Measurements from ENCODE around the gene PTPRD.

The PTPRD gene

DNA sequence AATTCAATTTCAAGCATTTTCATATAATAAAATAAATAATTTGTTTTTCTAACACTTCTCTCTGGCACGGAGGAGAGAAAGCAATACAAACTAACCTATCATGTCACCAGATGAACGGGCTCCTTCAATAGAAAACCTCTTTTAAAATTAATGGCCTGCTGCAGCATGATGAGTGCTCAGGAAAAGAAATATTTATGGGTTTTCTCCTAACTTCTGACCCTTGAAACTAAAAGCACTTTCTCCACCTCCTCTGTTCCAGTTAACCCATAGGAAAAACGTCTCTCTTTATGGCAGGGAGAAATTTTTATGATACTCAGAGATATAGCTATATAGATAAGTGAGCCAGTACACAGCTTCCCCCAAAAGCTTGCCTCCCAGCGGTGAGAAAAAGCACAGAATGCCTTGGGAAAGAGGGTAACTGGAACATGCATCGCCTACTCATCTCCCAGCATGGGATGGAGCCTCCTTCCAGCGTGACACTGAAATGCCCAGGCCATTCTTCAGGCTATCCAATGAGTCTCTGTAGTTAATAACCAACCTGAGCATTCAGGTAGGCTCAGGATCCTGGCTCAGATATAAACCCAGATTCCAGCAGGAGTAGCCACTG lies 1850.2 kb downstream of the PTPRD start:
- no peak for TF ChIP-seq EZH2phosphoT487 (IDR thresholded peaks at IDR 0.05; ENCODE audit: borderline replicate concordance)
- TF ChIP-seq, protein P1, sequence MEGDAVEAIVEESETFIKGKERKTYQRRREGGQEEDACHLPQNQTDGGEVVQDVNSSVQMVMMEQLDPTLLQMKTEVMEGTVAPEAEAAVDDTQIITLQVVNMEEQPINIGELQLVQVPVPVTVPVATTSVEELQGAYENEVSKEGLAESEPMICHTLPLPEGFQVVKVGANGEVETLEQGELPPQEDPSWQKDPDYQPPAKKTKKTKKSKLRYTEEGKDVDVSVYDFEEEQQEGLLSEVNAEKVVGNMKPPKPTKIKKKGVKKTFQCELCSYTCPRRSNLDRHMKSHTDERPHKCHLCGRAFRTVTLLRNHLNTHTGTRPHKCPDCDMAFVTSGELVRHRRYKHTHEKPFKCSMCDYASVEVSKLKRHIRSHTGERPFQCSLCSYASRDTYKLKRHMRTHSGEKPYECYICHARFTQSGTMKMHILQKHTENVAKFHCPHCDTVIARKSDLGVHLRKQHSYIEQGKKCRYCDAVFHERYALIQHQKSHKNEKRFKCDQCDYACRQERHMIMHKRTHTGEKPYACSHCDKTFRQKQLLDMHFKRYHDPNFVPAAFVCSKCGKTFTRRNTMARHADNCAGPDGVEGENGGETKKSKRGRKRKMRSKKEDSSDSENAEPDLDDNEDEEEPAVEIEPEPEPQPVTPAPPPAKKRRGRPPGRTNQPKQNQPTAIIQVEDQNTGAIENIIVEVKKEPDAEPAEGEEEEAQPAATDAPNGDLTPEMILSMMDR (conservative IDR thresholded peaks at IDR 0.05; ENCODE audit: low read length), result no peak
- Histone ChIP-seq H3F3A (ENCODE audit: low read depth) (peaks cover 3% of the 10 kb centered on the region; the same call in 1 of the 2 replicates), H3K9ac (ENCODE audit: low read depth, low read length, poor library complexity, severe bottlenecking) (no peak overlapping the region), H3K4me3 (ENCODE audit: low read length, poor library complexity, severe bottlenecking) (no peak overlapping the region), H3K9me3 (ENCODE audit: insufficient read depth, low read depth, low read length) (no peaks in the 10 kb centered on the region), H4K20me1 (ENCODE audit: insufficient read depth, low read length, poor library complexity, severe bottlenecking) (peaks cover 28% of the 10 kb centered on the region), H3K27me3 (ENCODE audit: insufficient read depth, low read length, poor library complexity, severe bottlenecking) (no peaks in the 10 kb centered on the region), H3K9me2 (replicated peaks; ENCODE audit: low read depth, low read length) (no peaks in the 10 kb centered on the region), H3K79me2 (ENCODE audit: insufficient read depth, low read length) (peaks cover 86% of the 10 kb centered on the region), H3K4me1 (ENCODE audit: insufficient read depth, low read length, poor library complexity, severe bottlenecking) (peaks cover 62% of the 10 kb centered on the region), H2AFZ (ENCODE audit: low read length) (no peak overlapping the region), H3K4me2 (ENCODE audit: low read depth, low read length, poor library complexity, severe bottlenecking) (peak overlapping the region; percentile 11), H3K36me3 (ENCODE audit: insufficient read depth, low read length) (no peaks in the 10 kb centered on the region; the same call in 1 of the 2 replicates)

- Histone ChIP-seq H2AFZ (ENCODE audit: low read length) (no peak overlapping the region), H3K4me2 (ENCODE audit: low read depth, low read length, poor library complexity, severe bottlenecking) (no peak overlapping the region)
Observed at GRCh38 chr9:8760000-8760767, 1852.6 kb downstream of the PTPRD start.

DNA sequence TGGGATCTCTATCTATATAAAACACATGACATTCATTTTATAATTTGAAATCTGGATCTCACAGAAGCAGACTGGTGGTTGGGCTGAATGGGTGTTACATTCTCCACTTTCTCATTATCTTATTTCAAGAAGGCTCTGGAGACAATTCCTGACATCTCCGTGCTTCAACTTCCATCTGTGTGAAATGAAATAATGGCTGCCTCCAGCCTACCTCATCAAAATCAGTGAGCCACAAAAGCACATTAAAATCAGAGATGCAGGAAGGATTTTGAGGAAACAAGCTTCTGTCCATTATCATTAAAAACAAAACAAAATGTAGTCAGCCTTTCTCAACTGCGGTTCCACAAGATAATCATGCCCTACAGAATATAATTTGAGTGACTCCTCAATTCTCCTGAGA lies 1854.9 kb downstream of the PTPRD start:
- Histone ChIP-seq H3K9me3 (ENCODE audit: insufficient read depth, low read depth, low read length) (no peaks in the 10 kb centered on the region), H3K4me2 (ENCODE audit: low read depth, low read length, poor library complexity, severe bottlenecking) (no peak overlapping the region)

More at GRCh38 chr9:8760000-8760767, 1852.6 kb downstream of the PTPRD start:
- H4K20me1 ChIP-seq (ENCODE audit: insufficient read depth, low read length, poor library complexity, severe bottlenecking), result peaks cover 21% of the 10 kb centered on the region
- no peaks in the 10 kb centered on the region for H3K9me2 ChIP-seq (replicated peaks; ENCODE audit: low read depth, low read length)
- no peak overlapping the region for H3K4me3 ChIP-seq (ENCODE audit: low read length, poor library complexity, severe bottlenecking)
- TF ChIP-seq, protein P1 (conservative IDR thresholded peaks at IDR 0.05; ENCODE audit: low read length), result no peak
- TF ChIP-seq EZH2phosphoT487 (IDR thresholded peaks at IDR 0.05; ENCODE audit: borderline replicate concordance), result no peak
- H3K9ac ChIP-seq (ENCODE audit: low read depth, low read length, poor library complexity, severe bottlenecking), result no peak overlapping the region
- no peaks in the 10 kb centered on the region for H3K36me3 ChIP-seq (ENCODE audit: insufficient read depth, low read length)
- H3K4me1 ChIP-seq (ENCODE audit: insufficient read depth, low read length, poor library complexity, severe bottlenecking), result peaks cover 50% of the 10 kb centered on the region
- H3F3A ChIP-seq (ENCODE audit: low read depth), result peaks cover 3% of the 10 kb centered on the region; the same call in 1 of the 2 replicates
- no peaks in the 10 kb centered on the region for H3K9me3 ChIP-seq (ENCODE audit: insufficient read depth, low read depth, low read length)
- peaks cover 92% of the 10 kb centered on the region for H3K79me2 ChIP-seq (ENCODE audit: insufficient read depth, low read length)
- H3K27me3 ChIP-seq (ENCODE audit: insufficient read depth, low read length, poor library complexity, severe bottlenecking), result no peaks in the 10 kb centered on the region

More for the DNA sequence above, 1854.9 kb downstream of the PTPRD start:
- Histone ChIP-seq H3K79me2 (ENCODE audit: insufficient read depth, low read length) (peaks cover 93% of the 10 kb centered on the region), H3K4me3 (ENCODE audit: low read length, poor library complexity, severe bottlenecking) (no peak overlapping the region), H4K20me1 (ENCODE audit: insufficient read depth, low read length, poor library complexity, severe bottlenecking) (peaks cover 26% of the 10 kb centered on the region), H3K36me3 (ENCODE audit: insufficient read depth, low read length) (no peaks in the 10 kb centered on the region), H3K9ac (ENCODE audit: low read depth, low read length, poor library complexity, severe bottlenecking) (no peak overlapping the region), H3K27me3 (ENCODE audit: insufficient read depth, low read length, poor library complexity, severe bottlenecking) (no peaks in the 10 kb centered on the region), H2AFZ (ENCODE audit: low read length) (no peak overlapping the region), H3K4me1 (ENCODE audit: insufficient read depth, low read length, poor library complexity, severe bottlenecking) (peaks cover 36% of the 10 kb centered on the region), H3F3A (ENCODE audit: low read depth) (peaks cover 3% of the 10 kb centered on the region; the same call in 1 of the 2 replicates), H3K9me2 (replicated peaks; ENCODE audit: low read depth, low read length) (no peaks in the 10 kb centered on the region)
- TF ChIP-seq, protein P1 (conservative IDR thresholded peaks at IDR 0.05; ENCODE audit: low read length), result no peak
- TF ChIP-seq EZH2phosphoT487 (IDR thresholded peaks at IDR 0.05; ENCODE audit: borderline replicate concordance), result no peak

Measured in Loucy (cell line).